Hepatocyte (in vitro differentiated cells): Measurements from ENCODE around the gene COX19. TPM values are rescaled to one million over a fixed set of nuclear protein-coding genes. Genes with fewer than 3 reads are reported as not detected.

Experiments used
- DNase-seq: peaks from one replicate; pipeline ENCODE4 v3.0.0-alpha.2; 2016; ENCODE audit warnings: low spot score
- H2AFZ ChIP-seq: fragments of 200-600 bp; sonication (generic); 2 replicates; pipeline ENCODE4 v1.6.0; 2016; ENCODE audit warnings: antibody characterized with exemption, mild to moderate bottlenecking
- H3K27ac ChIP-seq: fragments of 200-600 bp; sonication (generic); 2 replicates; pipeline ENCODE4 v1.5.1; 2016; ENCODE audit warnings: mild to moderate bottlenecking
- H3K27me3 ChIP-seq: fragments of 200-600 bp; sonication (generic); 2 replicates; pipeline ENCODE4 v1.6.1; 2016
- H3K36me3 ChIP-seq: fragments of 200-600 bp; sonication (generic); replicated peaks from 2 replicates; pipeline ENCODE4 v1.5.1; 2016; ENCODE audit warnings: low read depth; ENCODE audit not compliant: insufficient read depth
- H3K4me1 ChIP-seq: fragments of 200-600 bp; sonication (generic); 2 replicates; pipeline ENCODE4 v1.5.1; 2016; ENCODE audit warnings: mild to moderate bottlenecking, moderate library complexity; ENCODE audit not compliant: insufficient read depth
- H3K4me2 ChIP-seq: fragments of 200-600 bp; sonication (generic); 2 replicates; pipeline ENCODE4 v1.6.0; 2016
- H3K4me3 ChIP-seq: fragments of 200-600 bp; sonication (generic); 2 replicates; pipeline ENCODE4 v1.5.1; 2016; ENCODE audit warnings: mild to moderate bottlenecking
- H3K79me2 ChIP-seq: fragments of 200-600 bp; sonication (generic); 2 replicates; pipeline ENCODE4 v1.6.0; 2017; ENCODE audit warnings: mild to moderate bottlenecking
- H3K9me2 ChIP-seq: fragments of 200-600 bp; sonication (generic); replicated peaks from 2 replicates; pipeline ENCODE4 v1.6.0; 2017; ENCODE audit warnings: mild to moderate bottlenecking; ENCODE audit not compliant: insufficient read depth
- H3K9me3 ChIP-seq: fragments of 200-600 bp; sonication (generic); 2 replicates; pipeline ENCODE4 v1.5.1; 2016; ENCODE audit warnings: low read depth, mild to moderate bottlenecking
- H4K20me1 ChIP-seq: fragments of 200-600 bp; sonication (generic); 2 replicates; pipeline ENCODE4 v1.6.0; 2016; ENCODE audit warnings: mild to moderate bottlenecking; ENCODE audit not compliant: insufficient read depth, poor library complexity, severe bottlenecking
- EZH2 ChIP-seq: fragments of 200-600 bp; sonication (generic); IDR thresholded peaks from 2 replicates; pipeline ENCODE4 v1.6.1; 2016; ENCODE audit warnings: antibody characterized with exemption, mild to moderate bottlenecking, borderline replicate concordance
- EZH2phosphoT487 ChIP-seq: fragments of 200-600 bp; sonication (generic); IDR thresholded peaks from one replicate; pipeline ENCODE4 v1.6.1; 2018; ENCODE audit warnings: antibody characterized with exemption, mild to moderate bottlenecking, low read depth, moderate library complexity; ENCODE audit not compliant: unreplicated experiment, severe bottlenecking
- WGBS: methylation state at CpG from one replicate; pipeline ENCODE4 v1.1.6; 2016; ENCODE audit warnings: low lambda C conversion rate; ENCODE audit errors: missing lambda C conversion rate; 5-methylcytosine and 5-hydroxymethylcytosine counted together
- polyA plus RNA-seq: library from polyadenylated mRNA; unstranded; fragments of >200 nt; fragmentation: Nextera tagmentation; extraction: Ambion mirVana; gene quantifications from 2 replicates; pipeline ENCODE4 v1.2.1, GENCODE V29; 2016
- total RNA-seq: library from RNA; depleted of rRNA; stranded (reverse); fragments of >200 nt; gene quantifications from 2 replicates; pipeline ENCODE4 v1.2.3, GENCODE V29; 2014
- TF ChIP-seq, protein P1 (sequence below): fragments of 200-600 bp; sonication (generic); IDR thresholded peaks from 2 replicates; pipeline ENCODE4 v1.5.1; 2016; ENCODE audit warnings: antibody characterized with exemption, mild to moderate bottlenecking; ENCODE audit not compliant: poor library complexity

The COX19 gene
- total and polyA plus RNA-seq, 2 experiments from 2014 or later = 11.6 to 18.9 TPM

DNA sequence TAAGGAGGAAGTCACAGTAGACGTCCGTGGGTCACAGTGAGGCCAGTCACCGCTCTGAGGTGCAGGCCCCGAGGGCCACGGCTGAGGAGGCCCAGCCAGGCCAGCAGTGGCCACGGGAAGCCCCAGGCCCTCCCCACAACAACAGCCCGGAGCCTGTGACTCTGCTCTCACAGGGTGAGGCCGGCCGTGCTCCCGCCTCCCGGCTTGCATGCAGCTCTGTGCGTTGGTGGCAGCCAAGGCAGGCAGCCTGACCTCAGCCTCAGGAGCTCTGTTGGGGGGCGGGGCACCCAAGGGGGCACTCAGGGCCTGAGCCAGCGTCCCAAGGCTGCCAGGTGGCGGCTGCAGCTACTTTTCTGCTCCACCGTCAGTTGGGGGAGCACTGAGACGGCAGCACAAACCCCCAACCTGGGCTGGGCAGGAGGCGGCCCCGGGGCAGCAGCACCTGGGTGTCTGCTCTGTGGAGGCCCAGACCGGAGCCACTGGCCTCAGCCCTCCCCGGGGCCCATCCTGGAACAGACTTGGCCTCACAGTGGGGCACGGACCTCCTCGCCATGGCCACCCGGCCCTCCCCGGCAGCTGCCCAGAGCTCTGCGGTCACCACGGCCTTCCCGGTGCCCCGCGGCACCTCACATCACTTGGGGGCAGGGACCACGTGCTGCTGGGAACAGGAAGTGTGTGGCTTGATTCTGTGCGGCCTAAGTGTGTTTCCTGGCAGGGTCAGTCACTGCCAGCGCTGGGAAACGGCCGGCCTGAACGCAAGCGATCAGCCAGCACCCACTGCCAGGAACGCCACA is 20.9 kb upstream of the COX19 start:
- Histone ChIP-seq H3K4me3 (no peak overlapping the region), H3K9me3 (no peaks in the 10 kb centered on the region), H2AFZ (no peak overlapping the region), H3K27ac (no peak overlapping the region), H3K4me1 (peaks cover 3% of the 10 kb centered on the region), H3K27me3 (no peaks in the 10 kb centered on the region), H3K79me2 (no peaks in the 10 kb centered on the region), H4K20me1 (no peaks in the 10 kb centered on the region), H3K4me2 (no peak overlapping the region), H3K9me2 (no peaks in the 10 kb centered on the region), H3K36me3 (no peaks in the 10 kb centered on the region)
- TF ChIP-seq EZH2phosphoT487 (no peak), EZH2 (no peak)
- TF ChIP-seq, protein P1, sequence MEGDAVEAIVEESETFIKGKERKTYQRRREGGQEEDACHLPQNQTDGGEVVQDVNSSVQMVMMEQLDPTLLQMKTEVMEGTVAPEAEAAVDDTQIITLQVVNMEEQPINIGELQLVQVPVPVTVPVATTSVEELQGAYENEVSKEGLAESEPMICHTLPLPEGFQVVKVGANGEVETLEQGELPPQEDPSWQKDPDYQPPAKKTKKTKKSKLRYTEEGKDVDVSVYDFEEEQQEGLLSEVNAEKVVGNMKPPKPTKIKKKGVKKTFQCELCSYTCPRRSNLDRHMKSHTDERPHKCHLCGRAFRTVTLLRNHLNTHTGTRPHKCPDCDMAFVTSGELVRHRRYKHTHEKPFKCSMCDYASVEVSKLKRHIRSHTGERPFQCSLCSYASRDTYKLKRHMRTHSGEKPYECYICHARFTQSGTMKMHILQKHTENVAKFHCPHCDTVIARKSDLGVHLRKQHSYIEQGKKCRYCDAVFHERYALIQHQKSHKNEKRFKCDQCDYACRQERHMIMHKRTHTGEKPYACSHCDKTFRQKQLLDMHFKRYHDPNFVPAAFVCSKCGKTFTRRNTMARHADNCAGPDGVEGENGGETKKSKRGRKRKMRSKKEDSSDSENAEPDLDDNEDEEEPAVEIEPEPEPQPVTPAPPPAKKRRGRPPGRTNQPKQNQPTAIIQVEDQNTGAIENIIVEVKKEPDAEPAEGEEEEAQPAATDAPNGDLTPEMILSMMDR = no peak
- WGBS = 96% methylated on average over 30 of the region's 38 CpGs
- DNase-seq = no peak

DNA sequence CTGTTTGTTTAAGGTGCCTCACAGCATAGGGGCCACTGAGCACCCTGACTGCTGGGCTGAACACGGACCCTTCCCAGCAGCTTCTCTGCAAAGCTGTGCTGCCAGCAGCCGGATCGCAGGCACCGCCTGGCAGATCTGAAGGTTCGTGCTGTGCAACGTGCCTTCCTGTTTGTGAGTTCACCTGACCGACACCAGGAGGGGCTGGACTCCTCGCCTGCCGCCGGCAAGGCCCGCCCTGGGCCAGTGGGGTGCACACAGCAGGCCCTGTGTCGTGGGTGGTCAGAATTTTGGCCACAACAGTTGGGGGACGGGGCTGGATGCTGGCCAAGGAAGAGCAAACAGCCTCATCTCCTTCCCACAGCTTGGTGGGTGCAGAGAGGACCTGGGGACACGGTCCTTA is 20.2 kb upstream of the COX19 start:
- H2AFZ ChIP-seq = no peak overlapping the region
- no peaks in the 10 kb centered on the region for H3K9me3 ChIP-seq
- TF ChIP-seq, protein P1 = no peak
- TF ChIP-seq EZH2phosphoT487 (no peak), EZH2 (no peak)
- H3K27me3 ChIP-seq = no peaks in the 10 kb centered on the region
- H3K27ac ChIP-seq = no peak overlapping the region
- no peaks in the 10 kb centered on the region for H3K79me2 ChIP-seq
- H3K4me3 ChIP-seq = no peak overlapping the region
- 92% methylated on average over 14 of the region's 14 CpGs for WGBS
- H3K4me1 ChIP-seq = peaks cover 3% of the 10 kb centered on the region
- H3K9me2 ChIP-seq = no peaks in the 10 kb centered on the region
- DNase-seq = no peak
- no peaks in the 10 kb centered on the region for H4K20me1 ChIP-seq
- no peaks in the 10 kb centered on the region for H3K36me3 ChIP-seq
- H3K4me2 ChIP-seq = no peak overlapping the region

DNA sequence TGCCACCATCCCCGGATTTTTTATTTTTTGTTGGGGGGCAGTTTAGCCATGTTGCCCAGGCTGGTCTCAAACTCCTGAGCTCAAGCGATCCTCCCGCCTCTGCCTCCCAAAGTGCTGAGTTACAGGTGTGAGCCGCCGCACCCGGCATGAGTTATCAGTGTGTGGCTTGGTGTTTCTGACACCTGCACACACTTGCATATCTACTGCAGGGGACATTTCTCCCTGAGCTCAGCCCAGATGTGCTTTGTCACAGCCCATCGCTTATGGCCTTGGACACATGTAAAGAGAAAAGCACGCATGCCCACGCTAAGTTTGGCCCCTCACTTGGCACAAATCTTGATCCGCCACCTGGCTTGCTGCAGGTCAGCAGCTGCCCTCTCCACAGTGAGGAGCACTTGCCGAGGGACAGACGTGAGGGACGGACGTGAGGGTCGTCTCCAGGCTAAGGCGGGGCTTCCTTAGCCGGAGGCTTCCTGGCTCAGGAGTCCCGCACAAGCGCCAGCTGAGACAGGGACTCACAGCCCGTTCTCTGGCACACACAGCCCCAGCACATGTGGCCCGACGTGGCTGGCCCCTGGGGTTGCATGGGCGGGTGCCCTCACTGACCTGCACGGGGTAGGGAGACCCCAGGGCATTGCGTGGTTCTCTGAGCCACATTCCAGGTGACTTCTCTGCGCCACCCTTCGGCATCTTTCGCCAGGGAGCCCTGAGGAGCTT is 19.4 kb upstream of the COX19 start:
- Histone ChIP-seq H3K27me3 (no peaks in the 10 kb centered on the region), H3K9me2 (no peaks in the 10 kb centered on the region), H3K79me2 (no peaks in the 10 kb centered on the region), H3K9me3 (no peaks in the 10 kb centered on the region), H2AFZ (no peak overlapping the region), H3K4me1 (peaks cover 3% of the 10 kb centered on the region), H3K27ac (no peak overlapping the region), H3K36me3 (no peaks in the 10 kb centered on the region), H4K20me1 (no peaks in the 10 kb centered on the region), H3K4me3 (no peak overlapping the region), H3K4me2 (no peak overlapping the region)
- TF ChIP-seq EZH2 (no peak), EZH2phosphoT487 (no peak)
- TF ChIP-seq, protein P1 = no peak
- 84% methylated on average over 28 of the region's 28 CpGs for WGBS
- no peak for DNase-seq
